Right lobe of liver (tissue), 6 donors: ENCODE data around the gene SAV1. TPM values are rescaled to one million over a fixed set of nuclear protein-coding genes. Genes with fewer than 3 reads are reported as not detected.
A peak's percentile ranks its signal among the peaks of the same experiment; 100 is the strongest.
"Not testable (repeated sequence)": the region's sequence is repeated elsewhere in the genome, so short reads cannot be mapped to it uniquely, and the experiment has no call there.

Experiments used
- ATAC-seq, 4 donors: fragments of 200-7000 bp; cut with Tn5 transposase; one replicate each; pipeline ENCODE4 v1.9.1; 2020; ENCODE audit warnings: mild to moderate bottlenecking in 4 of 4, moderate library complexity in 4 of 4
- DNase-seq, 3 donors: peaks; one replicate each; pipeline ENCODE4 v3.0.0-alpha.2; 2020
- H3K27ac ChIP-seq, 3 donors: fragments of 200-600 bp; one replicate each; pipeline ENCODE4 v1.8.0; 2022
- H3K27me3 ChIP-seq, 2 donors: fragments of 200-600 bp; one replicate each; pipeline ENCODE4 v1.8.0; 2022
- H3K36me3 ChIP-seq, 4 donors: fragments of 200-600 bp; sonication (generic) in 1 of 4; one replicate each; pipeline versions ENCODE4 v1.5.1 to v1.8.0; 2017 to 2022; ENCODE audit warnings: control low read depth in 1 of 4
- H3K4me1 ChIP-seq, 4 donors: fragments of 200-600 bp; sonication (generic) in 1 of 4; one replicate each; pipeline versions ENCODE4 v1.5.1 to v1.8.0; 2017 to 2022; ENCODE audit warnings: control low read depth in 1 of 4
- H3K4me3 ChIP-seq, 3 donors: fragments of 200-600 bp; one replicate each; pipeline ENCODE4 v1.8.0; 2022
- H3K9me3 ChIP-seq, 4 donors: fragments of 200-600 bp; sonication (generic) in 1 of 4; one replicate each; pipeline versions ENCODE4 v1.5.1 to v1.8.0; 2017 to 2022; ENCODE audit warnings: control low read depth in 1 of 4
- POLR2A ChIP-seq: fragments of 450-650 bp; IDR thresholded peaks from one replicate; pipeline ENCODE4 v1.6.1; 2017; ENCODE audit warnings: antibody characterized with exemption, mild to moderate bottlenecking
- WGBS: methylation state at CpG from one replicate; pipeline ENCODE4 v1.1.6; 2018; ENCODE audit warnings: low coverage, low lambda C conversion rate; ENCODE audit not compliant: insufficient coverage; ENCODE audit errors: missing lambda C conversion rate; 5-methylcytosine and 5-hydroxymethylcytosine counted together
- intact Hi-C, 2 donors: fragments of 100-400 bp; cut with DNase I; formaldehyde crosslinking; loops; one replicate each; pipeline versions ENCODE4 v1.11.2 to v1.14.1; 2022
- total RNA-seq, 6 experiments: library from RNA; depleted of rRNA in 2 of 6; stranded (reverse); fragments of >200 nt in 2 of 6; fragmentation: NEBNext Ultra II Directional in 3 of 6; extraction: Animal tissue kit (Norgen Biotek cat#: 25700) in 3 of 6; gene quantifications; one replicate each; pipeline versions ENCODE4 v1.1.0 to v1.2.4, GENCODE V29; 2016 to 2023
- TF ChIP-seq, protein P1 (sequence below), 4 donors: fragments of 200-600 bp in 3 of 4; fragments of 450-650 bp in 1 of 4; IDR thresholded peaks; one replicate each; pipeline versions ENCODE4 v1.5.1 to v1.8.0; 2016 to 2022; ENCODE audit warnings: antibody characterized with exemption in 4 of 4, mild to moderate bottlenecking in 2 of 4
- donor health status: DM: no; HTN: yes; CAD: no.
- donor health status: DM: no; HTN: no; CAD: no.
- donor health status: DM: no; HTN: no; CAD: no.
- donor health status: DM: no; HTN: yes; CAD: no.
- donor health status: DM: no; HTN: yes; CAD: no.

Gene SAV1
- total RNA-seq, 6 experiments from 2014 or later, result 7.8 to 13.8 (median 10.0) TPM

DNA sequence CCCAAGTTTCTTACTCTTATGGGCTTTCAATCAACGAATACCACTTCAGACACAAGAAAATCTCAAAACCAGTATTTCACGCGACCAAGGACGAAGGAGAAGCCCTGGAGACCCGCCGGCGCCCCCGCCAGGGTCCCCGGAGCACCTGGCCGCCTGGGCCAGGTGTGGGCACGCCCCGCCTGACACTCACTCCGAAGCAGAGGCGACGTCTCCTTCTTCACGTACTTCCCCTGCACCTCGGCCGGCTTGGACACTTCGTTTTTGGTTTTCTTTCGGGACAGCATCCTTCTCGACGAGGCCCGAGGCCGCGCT is 466 bp downstream of the SAV1 start:
- intact Hi-C loops, result no loop called here
- H3K9me3 ChIP-seq, result no peaks in the 10 kb centered on the region
- 0% methylated on average over 3 of the region's 25 CpGs for WGBS
- H3K4me3 ChIP-seq, result peak overlapping the region; percentile 63 to 86 (median 78)
- no peak for TF ChIP-seq POLR2A
- TF ChIP-seq, protein P1, sequence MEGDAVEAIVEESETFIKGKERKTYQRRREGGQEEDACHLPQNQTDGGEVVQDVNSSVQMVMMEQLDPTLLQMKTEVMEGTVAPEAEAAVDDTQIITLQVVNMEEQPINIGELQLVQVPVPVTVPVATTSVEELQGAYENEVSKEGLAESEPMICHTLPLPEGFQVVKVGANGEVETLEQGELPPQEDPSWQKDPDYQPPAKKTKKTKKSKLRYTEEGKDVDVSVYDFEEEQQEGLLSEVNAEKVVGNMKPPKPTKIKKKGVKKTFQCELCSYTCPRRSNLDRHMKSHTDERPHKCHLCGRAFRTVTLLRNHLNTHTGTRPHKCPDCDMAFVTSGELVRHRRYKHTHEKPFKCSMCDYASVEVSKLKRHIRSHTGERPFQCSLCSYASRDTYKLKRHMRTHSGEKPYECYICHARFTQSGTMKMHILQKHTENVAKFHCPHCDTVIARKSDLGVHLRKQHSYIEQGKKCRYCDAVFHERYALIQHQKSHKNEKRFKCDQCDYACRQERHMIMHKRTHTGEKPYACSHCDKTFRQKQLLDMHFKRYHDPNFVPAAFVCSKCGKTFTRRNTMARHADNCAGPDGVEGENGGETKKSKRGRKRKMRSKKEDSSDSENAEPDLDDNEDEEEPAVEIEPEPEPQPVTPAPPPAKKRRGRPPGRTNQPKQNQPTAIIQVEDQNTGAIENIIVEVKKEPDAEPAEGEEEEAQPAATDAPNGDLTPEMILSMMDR (IDR thresholded peaks at IDR 0.05), result no peak
- peak; percentile 48 to 58 (median 54) for ATAC-seq
- H3K36me3 ChIP-seq, result peaks cover 0 to 6% (median 0%) of the 10 kb centered on the region in 4 donors
- H3K4me1 ChIP-seq, result peaks cover 0 to 15% (median 2%) of the 10 kb centered on the region in 4 donors
- H3K27ac ChIP-seq, result peak overlapping the region; percentile 86 to 97 (median 88)
- no peaks in the 10 kb centered on the region for H3K27me3 ChIP-seq
- no peak for DNase-seq

DNA sequence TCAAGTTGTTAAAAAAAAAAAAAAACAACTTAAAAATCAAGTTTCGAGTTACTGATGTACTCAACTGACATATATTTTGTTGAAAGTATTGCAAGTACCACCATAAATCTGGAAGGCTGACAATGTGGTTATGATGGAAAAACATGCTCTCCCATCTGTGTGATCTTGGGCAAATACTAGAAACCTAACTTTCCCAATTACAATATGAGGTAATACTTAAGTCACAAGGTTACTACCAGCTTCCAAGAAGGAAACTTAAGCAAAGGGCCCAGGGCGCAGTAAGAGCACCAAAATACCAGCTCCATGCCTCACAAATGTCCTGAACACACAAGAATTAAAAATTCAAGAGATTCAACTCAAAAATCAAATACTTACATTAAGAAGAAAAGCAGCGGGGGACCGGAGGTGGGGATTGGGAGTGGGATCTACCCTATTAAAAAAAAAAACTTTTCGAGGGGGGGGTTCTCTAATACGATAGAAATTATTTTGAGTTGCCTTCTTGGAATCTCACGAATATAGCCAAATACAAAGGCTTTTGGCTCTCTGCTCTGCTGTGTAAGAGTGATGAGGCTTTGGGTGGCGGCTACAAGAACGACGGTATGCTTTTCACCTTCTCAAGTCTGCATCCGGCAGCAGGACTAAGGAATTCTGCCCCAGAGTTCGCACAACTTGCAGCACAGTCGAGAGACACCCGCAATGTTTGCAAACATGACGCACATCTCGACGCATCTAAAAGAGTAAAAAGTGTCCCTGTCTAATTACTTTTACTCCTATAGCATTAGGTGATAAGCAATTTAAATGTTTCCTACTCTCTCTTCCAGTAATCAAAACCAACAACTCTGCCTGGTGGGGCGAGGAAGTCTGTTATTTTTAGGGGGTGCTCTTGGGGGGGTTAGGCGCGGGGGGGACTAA is 1.1 kb downstream of the SAV1 start:
- peak; percentile 13 to 42 (median 30) for ATAC-seq
- peak overlapping the region; percentile 63 to 86 (median 78) for H3K4me3 ChIP-seq
- peak; percentile 7 for TF ChIP-seq POLR2A
- TF ChIP-seq, protein P1 (IDR thresholded peaks at IDR 0.05), result no peak
- intact Hi-C loops, result no loop called here
- DNase-seq, result no peak
- no peaks in the 10 kb centered on the region for H3K9me3 ChIP-seq
- H3K4me1 ChIP-seq, result peaks cover 0 to 15% (median 2%) of the 10 kb centered on the region in 4 donors
- H3K36me3 ChIP-seq, result peaks cover 0 to 6% (median 0%) of the 10 kb centered on the region in 4 donors
- peak overlapping the region; percentile 86 to 97 (median 88) for H3K27ac ChIP-seq
- no peaks in the 10 kb centered on the region for H3K27me3 ChIP-seq
- WGBS, result 3% methylated on average over 19 of the region's 20 CpGs

DNA sequence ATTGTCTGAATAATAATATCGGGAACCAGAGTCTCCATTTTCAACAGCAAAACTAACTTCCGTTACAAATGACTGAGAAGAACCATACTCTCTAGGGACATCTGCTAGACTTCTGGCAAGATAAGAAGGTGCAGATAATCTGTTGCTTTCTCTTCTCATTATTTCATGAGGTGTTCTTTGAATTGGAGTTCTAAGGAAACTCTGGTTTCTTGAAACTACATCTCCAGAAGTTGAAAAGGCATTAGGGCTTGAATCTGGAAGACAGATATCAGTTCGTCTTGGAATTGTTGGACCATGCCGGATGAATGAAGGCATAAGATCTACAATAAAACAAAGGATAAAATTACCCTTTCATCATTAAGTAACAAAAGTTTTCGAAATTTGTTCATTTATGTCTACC is 2.8 kb downstream of the SAV1 start:
- intact Hi-C loops, H3K27ac ChIP-seq, ATAC-seq, H3K4me3 ChIP-seq, H3K27me3 ChIP-seq, H3K9me3 ChIP-seq, H3K36me3 ChIP-seq, DNase-seq: not testable (repeated sequence)
- H3K4me1 ChIP-seq, result peaks cover 0 to 15% (median 2%) of the 10 kb centered on the region in 4 donors
- 73% methylated on average over 4 of the region's 5 CpGs for WGBS

DNA sequence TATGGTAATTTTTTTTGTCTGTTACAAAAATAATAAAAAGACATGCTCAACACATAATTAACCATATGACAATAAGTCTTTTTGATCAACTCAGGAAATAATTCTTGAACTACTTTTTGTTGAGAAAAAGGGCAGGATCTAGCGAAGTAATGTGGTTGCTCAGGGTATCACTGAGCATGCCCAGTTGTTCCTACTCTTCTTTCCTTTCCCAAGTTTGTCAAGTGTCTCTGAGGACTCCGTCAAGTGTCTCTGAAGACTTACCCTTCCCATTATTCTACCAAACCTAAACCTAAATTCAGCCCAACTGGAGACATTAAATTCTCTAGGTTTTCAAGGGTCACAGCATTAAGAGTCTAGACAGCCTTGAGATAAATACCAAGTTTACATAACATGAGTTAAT is 3.5 kb downstream of the SAV1 start:
- ATAC-seq, H3K27ac ChIP-seq, H3K9me3 ChIP-seq, DNase-seq, H3K36me3 ChIP-seq, H3K4me3 ChIP-seq, intact Hi-C loops, H3K27me3 ChIP-seq: not testable (repeated sequence)
- H3K4me1 ChIP-seq, result peaks cover 0 to 15% (median 2%) of the 10 kb centered on the region in 4 donors
- 100% methylated on average over 2 of the region's 2 CpGs for WGBS

DNA sequence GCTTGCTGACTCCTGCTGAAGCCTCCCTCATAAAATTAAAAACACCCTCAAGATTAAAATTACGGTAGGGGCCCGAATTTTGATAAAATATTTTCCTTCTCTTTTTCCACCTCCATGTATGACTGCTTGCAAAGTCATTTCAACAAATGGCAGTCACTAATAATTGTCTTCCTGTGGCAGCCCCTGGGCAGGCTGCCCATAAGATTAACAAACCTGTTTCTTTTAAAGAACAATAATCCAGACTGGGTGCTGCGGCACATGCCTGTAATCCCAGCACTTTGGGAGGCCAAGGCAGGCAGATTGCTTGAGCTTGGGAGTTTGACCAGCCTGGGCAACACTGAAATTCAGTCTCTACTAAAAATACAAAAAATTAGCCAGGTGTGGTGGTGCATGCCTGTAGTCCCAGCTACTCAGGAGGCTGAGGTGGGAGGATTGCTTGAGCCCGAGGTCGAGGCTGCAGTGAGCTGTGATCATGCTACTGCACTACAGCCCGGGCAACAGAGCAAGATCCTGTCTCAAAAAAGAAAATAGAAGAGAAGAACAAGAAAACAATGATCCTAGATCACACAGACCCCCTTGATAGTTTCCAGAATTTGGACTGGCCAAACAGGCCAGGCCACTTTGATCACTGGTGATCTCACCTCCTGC is 8.7 kb downstream of the SAV1 start:
- Histone ChIP-seq H3K4me3 (no peak overlapping the region), H3K9me3 (no peaks in the 10 kb centered on the region), H3K36me3 (peaks cover 0 to 3% (median 0%) of the 10 kb centered on the region in 4 donors), H3K27me3 (no peaks in the 10 kb centered on the region), H3K4me1 (peaks cover 0 to 11% (median 5%) of the 10 kb centered on the region in 4 donors), H3K27ac (no peak overlapping the region)
- ATAC-seq (peak in 3 of 4 donors; percentile 20 to 46 (median 39)), DNase-seq (no peak)
- intact Hi-C loops, result no loop called here
- WGBS, result 66% methylated on average over 3 of the region's 6 CpGs
- TF ChIP-seq POLR2A, result no peak
- TF ChIP-seq, protein P1 (IDR thresholded peaks at IDR 0.05), result no peak
